Peyer's patch (tissue), 4 donors: Measurements from ENCODE around the gene ABCD1.

Experiments used
- POLR2A ChIP-seq, 2 donors: fragments of 450-650 bp; IDR thresholded peaks; one replicate each; pipeline ENCODE4 v1.5.1; 2017; ENCODE audit warnings: antibody characterized with exemption in 2 of 2, mild to moderate bottlenecking in 2 of 2, moderate library complexity in 2 of 2
- TF ChIP-seq, protein P1 (sequence below), 6 experiments: fragments of 450-650 bp in 4 of 6; fragments of 200-600 bp in 2 of 6; sonication (generic) in 1 of 6; IDR thresholded peaks; one replicate each; pipeline ENCODE4 v1.5.1; 2017 to 2019; ENCODE audit warnings: antibody characterized with exemption in 6 of 6, mild to moderate bottlenecking in 3 of 6, moderate library complexity in 1 of 6

DNA sequence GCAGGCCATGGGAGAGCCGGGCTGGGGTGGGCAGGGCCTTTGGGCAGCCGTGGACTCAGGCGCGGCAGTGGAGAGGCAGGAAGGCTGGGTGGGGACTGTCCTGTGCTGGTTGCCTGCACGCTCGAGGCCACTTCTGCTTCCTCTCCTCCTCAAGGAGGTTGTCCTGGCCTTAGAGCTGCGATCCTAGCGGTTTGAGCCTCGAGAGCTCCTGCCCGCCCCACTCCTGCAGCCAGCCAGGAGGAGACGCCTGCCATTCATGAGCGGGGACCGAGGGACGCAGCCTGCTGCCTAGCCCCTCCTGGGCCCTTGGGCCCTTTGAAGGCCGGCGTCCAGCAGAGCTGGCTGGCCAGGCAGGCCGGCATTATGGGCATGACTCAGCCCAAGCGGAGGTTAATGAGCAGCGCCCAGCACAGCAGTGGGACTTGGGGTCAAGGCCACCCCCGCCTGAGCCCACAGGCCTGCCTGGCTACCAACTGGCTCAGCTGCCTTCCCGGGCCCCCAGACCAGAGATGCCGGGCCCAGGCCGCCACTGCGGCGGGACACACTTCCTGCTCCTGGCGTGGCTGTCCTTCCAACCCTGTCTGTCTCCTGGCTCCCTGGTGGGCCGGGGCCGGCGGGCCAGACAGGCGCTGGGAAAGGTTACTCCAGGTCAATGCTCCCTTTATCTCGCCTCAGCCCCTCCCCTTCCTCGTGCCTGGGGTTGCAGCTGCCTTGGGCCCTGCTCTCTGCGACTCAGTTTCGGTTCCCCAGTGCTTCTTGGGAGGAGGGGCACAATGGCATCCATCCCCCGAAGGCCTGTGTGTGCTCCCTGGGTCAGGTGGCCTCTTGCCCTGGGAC lies 1.8 kb downstream of the ABCD1 start:
- TF ChIP-seq POLR2A (IDR thresholded peaks at IDR 0.05) = no peak
- TF ChIP-seq, protein P1, sequence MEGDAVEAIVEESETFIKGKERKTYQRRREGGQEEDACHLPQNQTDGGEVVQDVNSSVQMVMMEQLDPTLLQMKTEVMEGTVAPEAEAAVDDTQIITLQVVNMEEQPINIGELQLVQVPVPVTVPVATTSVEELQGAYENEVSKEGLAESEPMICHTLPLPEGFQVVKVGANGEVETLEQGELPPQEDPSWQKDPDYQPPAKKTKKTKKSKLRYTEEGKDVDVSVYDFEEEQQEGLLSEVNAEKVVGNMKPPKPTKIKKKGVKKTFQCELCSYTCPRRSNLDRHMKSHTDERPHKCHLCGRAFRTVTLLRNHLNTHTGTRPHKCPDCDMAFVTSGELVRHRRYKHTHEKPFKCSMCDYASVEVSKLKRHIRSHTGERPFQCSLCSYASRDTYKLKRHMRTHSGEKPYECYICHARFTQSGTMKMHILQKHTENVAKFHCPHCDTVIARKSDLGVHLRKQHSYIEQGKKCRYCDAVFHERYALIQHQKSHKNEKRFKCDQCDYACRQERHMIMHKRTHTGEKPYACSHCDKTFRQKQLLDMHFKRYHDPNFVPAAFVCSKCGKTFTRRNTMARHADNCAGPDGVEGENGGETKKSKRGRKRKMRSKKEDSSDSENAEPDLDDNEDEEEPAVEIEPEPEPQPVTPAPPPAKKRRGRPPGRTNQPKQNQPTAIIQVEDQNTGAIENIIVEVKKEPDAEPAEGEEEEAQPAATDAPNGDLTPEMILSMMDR (IDR thresholded peaks at IDR 0.05) = peak in 1 of 6 experiments; percentile 2
